Ascending aorta (tissue), 2 donors: ENCODE data around the gene MEGF11. TPM values are rescaled to one million over a fixed set of nuclear protein-coding genes. Genes with fewer than 3 reads are reported as not detected.

Source experiments
- DNase-seq, 2 donors: peaks; one replicate each; pipeline ENCODE4 v3.0.0-alpha.2; 2019; ENCODE audit warnings: low spot score in 2 of 2
- H3K27ac ChIP-seq, 2 donors: fragments of 200-600 bp; sonication (generic); one replicate each; pipeline ENCODE4 v1.5.1; 2016 to 2017; ENCODE audit warnings: mild to moderate bottlenecking in 1 of 2
- H3K27me3 ChIP-seq: fragments of 200-600 bp; sonication (generic); one replicate; pipeline ENCODE4 v1.5.1; 2017
- H3K36me3 ChIP-seq, 2 donors: fragments of 200-600 bp; sonication (generic); one replicate each; pipeline ENCODE4 v1.5.1; 2016
- H3K4me1 ChIP-seq, 2 donors: fragments of 200-600 bp; sonication (generic); one replicate each; pipeline ENCODE4 v1.5.1; 2016 to 2017; ENCODE audit warnings: mild to moderate bottlenecking in 1 of 2
- H3K4me3 ChIP-seq, 2 donors: fragments of 200-600 bp; sonication (generic); one replicate each; pipeline ENCODE4 v1.5.1; 2016 to 2017; ENCODE audit warnings: mild to moderate bottlenecking in 1 of 2
- H3K9me3 ChIP-seq, 2 donors: fragments of 200-600 bp; sonication (generic); one replicate each; pipeline ENCODE4 v1.5.1; 2016
- CTCF ChIP-seq, 3 experiments: fragments of 200-600 bp in 2 of 3; fragments of 450-650 bp in 1 of 3; sonication (generic) in 2 of 3; IDR thresholded peaks; one replicate each; pipeline ENCODE4 v1.5.1; 2016 to 2019; ENCODE audit warnings: antibody characterized with exemption in 3 of 3, mild to moderate bottlenecking in 1 of 3, moderate library complexity in 1 of 3
- intact Hi-C: fragments of 100-400 bp; cut with DNase I; formaldehyde crosslinking; loops from one replicate; pipeline ENCODE4 v1.15.1; 2023
- total RNA-seq: library from RNA; depleted of rRNA; stranded (reverse); fragments of >200 nt; gene quantifications from one replicate; pipeline ENCODE4 v1.1.0, GENCODE V29; 2016

MEGF11 gene
- total RNA-seq, 1 donor from 2014 or later, result not detected

DNA sequence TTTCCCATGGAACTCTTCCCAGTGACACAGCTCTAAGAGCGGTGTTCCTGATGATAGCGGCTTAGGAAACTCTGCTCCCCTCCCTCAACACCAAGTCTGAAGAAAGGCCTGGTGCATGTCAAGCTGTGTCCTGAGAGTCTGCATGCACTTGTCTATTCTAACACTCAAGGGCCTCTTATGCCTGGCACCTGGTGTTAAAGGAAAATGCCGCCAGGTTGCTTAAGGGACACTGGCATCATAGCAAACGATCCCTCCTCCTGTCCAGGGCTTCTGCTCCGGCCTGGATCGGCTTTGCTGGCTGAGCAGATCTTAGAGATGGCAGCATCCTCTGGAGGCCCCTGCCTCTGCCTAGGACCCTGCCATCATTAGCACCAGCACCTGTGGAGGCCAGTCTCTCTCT is 121.7 kb downstream of the MEGF11 start:
- Histone ChIP-seq H3K27ac (no peak overlapping the region), H3K9me3 (no peaks in the 10 kb centered on the region), H3K27me3 (no peaks in the 10 kb centered on the region), H3K36me3 (no peaks in the 10 kb centered on the region), H3K4me1 (no peaks in the 10 kb centered on the region), H3K4me3 (no peak overlapping the region)
- TF ChIP-seq CTCF (IDR thresholded peaks at IDR 0.05), result no peak
- DNase-seq, result no peak
- intact Hi-C loops, result no loop called here

- Histone ChIP-seq H3K4me1 (no peaks in the 10 kb centered on the region), H3K27ac (no peak overlapping the region), H3K4me3 (no peak overlapping the region), H3K27me3 (no peaks in the 10 kb centered on the region), H3K9me3 (no peaks in the 10 kb centered on the region), H3K36me3 (no peaks in the 10 kb centered on the region)
- intact Hi-C loops, result no loop called here
- TF ChIP-seq CTCF (IDR thresholded peaks at IDR 0.05), result no peak
- DNase-seq, result no peak
Observed at GRCh38 chr15:66131200-66131599, 122.3 kb downstream of the MEGF11 start.

GRCh38 chr15:66130496-66131034 is 123.0 kb downstream of the MEGF11 start:
- Histone ChIP-seq H3K9me3 (no peaks in the 10 kb centered on the region), H3K27me3 (no peaks in the 10 kb centered on the region), H3K4me1 (no peaks in the 10 kb centered on the region), H3K4me3 (no peak overlapping the region), H3K36me3 (no peaks in the 10 kb centered on the region), H3K27ac (no peak overlapping the region)
- no peak for TF ChIP-seq CTCF (IDR thresholded peaks at IDR 0.05)
- no peak for DNase-seq
- intact Hi-C loops, result no loop called here

DNA sequence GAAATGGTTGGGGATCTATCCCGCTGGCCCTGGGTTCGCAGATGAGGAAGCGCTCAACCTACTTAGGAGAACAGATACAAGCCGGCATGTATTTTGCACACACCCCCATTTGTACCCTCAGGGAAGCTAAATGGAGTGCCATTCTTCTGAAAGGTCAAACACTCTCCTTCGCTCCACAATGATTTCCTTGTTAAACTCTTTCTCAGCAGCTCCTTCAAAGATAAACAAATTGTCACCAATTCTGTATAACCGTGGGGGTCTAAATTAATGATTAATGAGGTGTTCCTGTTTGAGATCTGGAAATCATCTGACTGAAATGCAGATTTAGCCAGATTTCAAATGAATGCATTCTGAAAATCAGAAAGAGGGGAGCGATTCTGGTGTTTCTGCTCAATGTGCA is 124.0 kb downstream of the MEGF11 start:
- intact Hi-C loops, result no loop called here
- no peak overlapping the region for H3K27ac ChIP-seq
- no peaks in the 10 kb centered on the region for H3K36me3 ChIP-seq
- H3K9me3 ChIP-seq, result no peaks in the 10 kb centered on the region
- no peaks in the 10 kb centered on the region for H3K27me3 ChIP-seq
- no peaks in the 10 kb centered on the region for H3K4me1 ChIP-seq
- no peak for TF ChIP-seq CTCF (IDR thresholded peaks at IDR 0.05)
- no peak overlapping the region for H3K4me3 ChIP-seq
- DNase-seq, result no peak

DNA sequence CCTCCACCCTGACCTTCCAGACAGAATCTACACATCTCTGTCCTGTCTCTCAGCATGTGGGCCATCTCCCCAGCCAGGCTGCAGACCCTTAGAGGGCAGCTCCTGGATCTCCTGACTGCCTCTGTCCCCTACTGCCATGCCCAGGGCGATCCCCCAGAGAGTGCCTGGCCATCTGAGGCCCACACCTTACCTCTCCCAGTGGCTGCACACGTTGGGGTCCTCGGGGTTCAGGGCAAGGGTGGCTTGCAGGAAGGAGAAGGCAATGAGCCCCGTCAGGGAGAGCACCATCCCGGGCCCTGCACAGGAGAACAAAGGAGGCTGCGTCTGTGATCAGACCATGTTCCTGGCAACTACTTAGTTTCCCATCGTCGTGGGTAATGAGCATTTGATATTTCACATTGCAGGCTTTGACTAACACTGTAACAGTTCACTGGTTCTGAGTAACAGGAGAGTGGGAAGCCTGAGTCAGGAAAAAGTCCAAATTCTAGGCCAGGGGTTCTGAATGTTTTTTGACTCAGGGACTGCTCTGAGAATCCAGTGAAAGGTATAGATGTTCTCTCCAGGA is 125.4 kb downstream of the MEGF11 start:
- Histone ChIP-seq H3K9me3 (no peaks in the 10 kb centered on the region), H3K4me3 (no peak overlapping the region), H3K4me1 (no peaks in the 10 kb centered on the region), H3K27ac (no peak overlapping the region), H3K27me3 (no peaks in the 10 kb centered on the region), H3K36me3 (no peaks in the 10 kb centered on the region)
- intact Hi-C loops, result no loop called here
- no peak for TF ChIP-seq CTCF (IDR thresholded peaks at IDR 0.05)
- DNase-seq, result no peak

GRCh38 chr15:66126456-66126855 is 127.1 kb downstream of the MEGF11 start:
- TF ChIP-seq CTCF (IDR thresholded peaks at IDR 0.05), result no peak
- Histone ChIP-seq H3K27ac (no peak overlapping the region), H3K36me3 (no peaks in the 10 kb centered on the region), H3K4me1 (no peaks in the 10 kb centered on the region), H3K4me3 (no peak overlapping the region), H3K9me3 (no peaks in the 10 kb centered on the region), H3K27me3 (no peaks in the 10 kb centered on the region)
- intact Hi-C loops, result no loop called here
- DNase-seq, result no peak
